H1 (cell line): Measurements from ENCODE around the gene AAK1. TPM values are rescaled to one million over a fixed set of nuclear protein-coding genes. Genes with fewer than 3 reads are reported as not detected.

Experiments
- HDAC2 ChIP-seq, 2 experiments: fragments of 300-600 bp in 1 of 2; sonication (generic) in 1 of 2; IDR thresholded peaks; 2 replicates each; pipeline ENCODE4 v1.6.1; 2011 to 2012; ENCODE audit warnings: low read depth in 2 of 2, low read length in 2 of 2, mild to moderate bottlenecking in 2 of 2, moderate library complexity in 2 of 2, borderline replicate concordance in 1 of 2, inconsistent platforms in 1 of 2
- TAF7 ChIP-seq: optimal IDR thresholded peaks from 2 replicates; pipeline ENCODE3; 2011; ENCODE audit warnings: low read depth, mild to moderate bottlenecking, inconsistent platforms, low read length, moderate library complexity, borderline replicate concordance
- polyA plus RNA-seq, 7 experiments: library from polyadenylated mRNA; depleted of rRNA in 3 of 7; stranded (reverse) in 5 of 7; unstranded in 2 of 7; fragments of >200 nt in 5 of 7; fragments of 200-250 nt in 2 of 7; gene quantifications; 1 replicate in 5 of 7; 2 replicates in 1 of 7; 4 replicates in 1 of 7; pipeline versions ENCODE4 v1.2.1 to v1.2.3, GENCODE V29; 2011 to 2013; ENCODE audit warnings: missing spikeins in 2 of 7, mixed read lengths in 2 of 7
- total RNA-seq: library from RNA; stranded (reverse); fragmentation: NEBNext Ultra II Directional; extraction: Animal tissue kit (Norgen Biotek cat#: 25700); gene quantifications from 2 replicates; pipeline ENCODE4 v1.2.1, GENCODE V29; 2021

Gene AAK1
- total and polyA plus RNA-seq, 2 of the 8 experiments (the other 6 are each of a cell fraction or from before 2014, with no cell fraction given): 10.0 to 40.5 TPM

DNA sequence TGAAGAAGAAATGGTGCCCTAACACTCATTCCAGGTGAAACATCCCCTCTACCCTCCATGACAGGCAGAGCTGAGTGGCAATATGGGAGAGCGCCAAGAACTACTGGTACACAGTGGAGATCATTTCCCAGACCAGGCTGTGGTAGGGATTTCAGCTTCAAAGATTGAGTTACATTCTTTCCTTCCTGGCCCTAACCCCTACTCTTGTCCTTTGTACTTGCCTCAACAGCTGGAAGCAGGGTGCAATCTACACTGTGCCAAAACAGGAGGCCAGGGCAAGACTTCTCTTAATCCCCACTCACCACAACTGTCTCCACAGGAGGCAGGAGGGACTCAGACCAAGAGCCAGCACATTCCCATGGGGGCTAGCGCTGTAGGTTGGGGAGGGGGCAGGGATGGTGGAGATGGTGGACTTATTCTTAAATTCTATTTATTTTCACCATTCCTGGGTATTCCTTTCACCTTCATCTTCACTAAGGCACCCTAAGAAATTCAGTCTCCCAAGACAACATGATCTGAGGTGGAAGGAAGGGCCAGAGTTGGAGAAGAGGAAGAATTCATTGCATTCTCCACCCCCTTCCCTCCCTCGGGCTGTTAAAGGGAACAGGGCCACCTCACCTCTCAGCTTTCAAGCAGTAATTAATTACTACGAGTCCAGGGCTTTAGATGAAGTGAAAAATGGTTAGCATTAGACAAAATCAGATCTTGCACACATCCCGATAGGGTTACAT, 65.9 kb downstream of the AAK1 start (continued):
- no peak for TF ChIP-seq HDAC2 (IDR thresholded peaks at IDR 0.05; ENCODE audit: borderline replicate concordance in 1 of 2, low read depth in 2 of 2, low read length in 2 of 2)
- no peak for TF ChIP-seq TAF7
